OCI-LY7 (cell line): Measurements from ENCODE around the gene SPDYE1.

Experiments used
- EZH2phosphoT487 ChIP-seq: fragments of 200-600 bp; sonication (generic); IDR thresholded peaks from 2 replicates; pipeline ENCODE4 v1.6.1; 2018; ENCODE audit warnings: low read depth, borderline replicate concordance, mild to moderate bottlenecking, mixed run types, antibody characterized with exemption, low read length, moderate library complexity, mixed read lengths
- TF ChIP-seq, protein P1 (sequence below): fragments of 200-600 bp; sonication (generic); conservative IDR thresholded peaks from 2 replicates; pipeline ENCODE4 v1.5.1; 2014; ENCODE audit warnings: mild to moderate bottlenecking, antibody characterized with exemption, low read length, moderate library complexity, mixed read lengths

DNA sequence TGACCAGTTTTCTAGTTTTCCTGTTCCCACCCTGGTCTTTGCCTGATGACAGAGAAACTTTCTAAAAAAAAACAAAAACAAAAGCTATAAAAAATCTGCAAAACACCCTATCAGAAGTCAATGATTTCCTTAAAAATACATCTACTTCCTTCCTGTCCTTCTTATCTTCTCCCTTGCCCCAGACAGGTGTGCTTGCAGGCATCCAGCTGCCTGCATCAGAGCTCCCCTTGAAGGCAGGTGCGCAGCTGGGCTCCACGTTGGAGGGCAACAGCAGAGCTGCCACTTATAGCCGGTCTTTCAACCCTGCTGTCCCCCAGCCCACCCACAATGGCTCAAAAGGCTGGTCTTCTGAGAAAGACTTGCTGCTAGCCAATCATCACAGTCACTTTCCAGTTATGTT, 41.7 kb upstream of the SPDYE1 start:
- no peak for TF ChIP-seq EZH2phosphoT487
- TF ChIP-seq, protein P1, sequence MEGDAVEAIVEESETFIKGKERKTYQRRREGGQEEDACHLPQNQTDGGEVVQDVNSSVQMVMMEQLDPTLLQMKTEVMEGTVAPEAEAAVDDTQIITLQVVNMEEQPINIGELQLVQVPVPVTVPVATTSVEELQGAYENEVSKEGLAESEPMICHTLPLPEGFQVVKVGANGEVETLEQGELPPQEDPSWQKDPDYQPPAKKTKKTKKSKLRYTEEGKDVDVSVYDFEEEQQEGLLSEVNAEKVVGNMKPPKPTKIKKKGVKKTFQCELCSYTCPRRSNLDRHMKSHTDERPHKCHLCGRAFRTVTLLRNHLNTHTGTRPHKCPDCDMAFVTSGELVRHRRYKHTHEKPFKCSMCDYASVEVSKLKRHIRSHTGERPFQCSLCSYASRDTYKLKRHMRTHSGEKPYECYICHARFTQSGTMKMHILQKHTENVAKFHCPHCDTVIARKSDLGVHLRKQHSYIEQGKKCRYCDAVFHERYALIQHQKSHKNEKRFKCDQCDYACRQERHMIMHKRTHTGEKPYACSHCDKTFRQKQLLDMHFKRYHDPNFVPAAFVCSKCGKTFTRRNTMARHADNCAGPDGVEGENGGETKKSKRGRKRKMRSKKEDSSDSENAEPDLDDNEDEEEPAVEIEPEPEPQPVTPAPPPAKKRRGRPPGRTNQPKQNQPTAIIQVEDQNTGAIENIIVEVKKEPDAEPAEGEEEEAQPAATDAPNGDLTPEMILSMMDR: no peak
